ENCODE data around the gene PGM1.

GRCh38 chr1:63674865-63675419, 81.7 kb downstream of the PGM1 start:
- TF ChIP-seq POLR2AphosphoS5 (IDR thresholded peaks at IDR 0.05; ENCODE audit: low read depth, low read length) (no peak), CTCF (IDR thresholded peaks at IDR 0.05) (no peak)

Measured in Panc1 (cell line).